CD14-positive monocyte (primary cell): ENCODE results near the gene LZIC. TPM values are rescaled to one million over a fixed set of nuclear protein-coding genes. Genes with fewer than 3 reads are reported as not detected.
"Not testable (repeated sequence)": the region's sequence is repeated elsewhere in the genome, so short reads cannot be mapped to it uniquely, and the experiment has no call there.

Experiments used
- DNase-seq, 3 donors: peaks; one replicate each; pipeline ENCODE4 v3.0.0-alpha.2; 2011 to 2022
- H2AFZ ChIP-seq: 2 replicates; pipeline ENCODE4 v1.6.0; 2012; ENCODE audit warnings: mild to moderate bottlenecking, low read depth, low read length, inconsistent platforms; ENCODE audit not compliant: insufficient read depth, poor library complexity, severe bottlenecking
- H3K27ac ChIP-seq, 2 donors: 1 replicate in 1 of 2; 2 replicates in 1 of 2; pipeline ENCODE4 v1.5.1; 2012 to 2013; ENCODE audit warnings: low read length in 2 of 2, control low read depth in 1 of 2, inconsistent platforms in 1 of 2, low read depth in 1 of 2, mild to moderate bottlenecking in 1 of 2
- H3K27me3 ChIP-seq, 2 donors: one replicate each; pipeline versions ENCODE4 v1.6.0 to v1.6.1; 2011 to 2013; ENCODE audit warnings: low read length in 2 of 2; ENCODE audit not compliant: control insufficient read depth in 2 of 2, insufficient read depth in 2 of 2
- H3K36me3 ChIP-seq, 2 donors: replicated peaks in 1 of 2; 1 replicate in 1 of 2; 2 replicates in 1 of 2; pipeline versions ENCODE4 v1.5.1 to v1.6.1; 2012 to 2013; ENCODE audit warnings: low read length in 2 of 2, control low read depth in 1 of 2, inconsistent platforms in 1 of 2, mild to moderate bottlenecking in 1 of 2; ENCODE audit not compliant: insufficient read depth in 2 of 2, control insufficient read depth in 1 of 2
- H3K4me1 ChIP-seq, 2 donors: 1 replicate in 1 of 2; 2 replicates in 1 of 2; pipeline versions ENCODE4 v1.5.1 to v1.6.1; 2012 to 2013; ENCODE audit warnings: low read length in 2 of 2, control low read depth in 1 of 2, inconsistent platforms in 1 of 2, mild to moderate bottlenecking in 1 of 2, moderate library complexity in 1 of 2; ENCODE audit not compliant: insufficient read depth in 2 of 2, control insufficient read depth in 1 of 2
- H3K4me2 ChIP-seq: replicated peaks from 2 replicates; pipeline ENCODE3; 2012; ENCODE audit warnings: low read length, moderate library complexity, mild to moderate bottlenecking; ENCODE audit not compliant: poor library complexity, severe bottlenecking; ENCODE audit errors: extremely low read depth
- H3K4me3 ChIP-seq, 3 experiments: fragments of 200-600 bp in 1 of 3; sonication (generic) in 1 of 3; replicated peaks in 1 of 3; 1 replicate in 2 of 3; 2 replicates in 1 of 3; pipeline ENCODE4 v1.5.1; 2011 to 2013; ENCODE audit warnings: low read length in 3 of 3, mild to moderate bottlenecking in 3 of 3, control low read depth in 2 of 3, low read depth in 2 of 3, inconsistent platforms in 1 of 3, moderate library complexity in 1 of 3
- H3K79me2 ChIP-seq: 2 replicates; pipeline ENCODE4 v1.6.0; 2012; ENCODE audit warnings: mild to moderate bottlenecking, control low read depth, inconsistent platforms, low read length, moderate library complexity; ENCODE audit not compliant: insufficient read depth
- H3K9ac ChIP-seq: 2 replicates; pipeline ENCODE4 v1.6.0; 2017; ENCODE audit warnings: low read length, mild to moderate bottlenecking; ENCODE audit not compliant: insufficient read depth, poor library complexity, severe bottlenecking
- H3K9me3 ChIP-seq, 2 donors: replicated peaks in 1 of 2; 1 replicate in 1 of 2; 2 replicates in 1 of 2; pipeline versions ENCODE4 v1.5.1 to v1.6.1; 2012 to 2013; ENCODE audit warnings: low read length in 2 of 2, control low read depth in 1 of 2; ENCODE audit not compliant: control insufficient read depth in 1 of 2, insufficient read depth in 1 of 2
- H4K20me1 ChIP-seq: 2 replicates; pipeline ENCODE4 v1.6.0; 2012; ENCODE audit warnings: mild to moderate bottlenecking, low read length, control low read depth, moderate library complexity; ENCODE audit not compliant: insufficient read depth
- H3K27ac Mint-ChIP-seq, 7 donors: one replicate each; pipeline ENCODE4 v1.8.0; 2020; ENCODE audit warnings: mild to moderate bottlenecking in 7 of 7, mixed read lengths in 7 of 7, moderate library complexity in 6 of 7, inconsistent platforms in 2 of 7
- H3K27me3 Mint-ChIP-seq, 3 donors: one replicate each; pipeline ENCODE4 v1.8.0; 2021 to 2022; ENCODE audit warnings: low read depth in 3 of 3, mild to moderate bottlenecking in 3 of 3, mixed read lengths in 3 of 3, moderate library complexity in 3 of 3, inconsistent platforms in 1 of 3
- H3K36me3 Mint-ChIP-seq, 2 donors: one replicate each; pipeline ENCODE4 v1.8.0; 2020; ENCODE audit warnings: mixed read lengths in 2 of 2, inconsistent platforms in 1 of 2, mild to moderate bottlenecking in 1 of 2
- H3K4me1 Mint-ChIP-seq: one replicate; pipeline ENCODE4 v1.8.0; 2020; ENCODE audit warnings: mild to moderate bottlenecking, mixed read lengths
- H3K4me3 Mint-ChIP-seq, 2 donors: one replicate each; pipeline ENCODE4 v1.8.0; 2020; ENCODE audit warnings: mild to moderate bottlenecking in 2 of 2, mixed read lengths in 2 of 2, moderate library complexity in 1 of 2
- H3K9me3 Mint-ChIP-seq, 7 donors: one replicate each; pipeline ENCODE4 v1.8.0; 2020 to 2022; ENCODE audit warnings: mixed read lengths in 7 of 7, mild to moderate bottlenecking in 6 of 7, moderate library complexity in 6 of 7, inconsistent platforms in 2 of 7
- CTCF ChIP-seq: fragments of 200-600 bp; IDR thresholded peaks from one replicate; pipeline ENCODE4 v1.8.0; 2022; ENCODE audit warnings: antibody characterized with exemption, mild to moderate bottlenecking
- WGBS: methylation state at CpG from one replicate; pipeline ENCODE4 v1.1.5; 2013; ENCODE audit warnings: missing lambda C conversion rate; ENCODE audit not compliant: insufficient coverage; 5-methylcytosine and 5-hydroxymethylcytosine counted together
- intact Hi-C, 2 donors: fragments of 100-400 bp; cut with micrococcal nuclease; formaldehyde crosslinking; loops; one replicate each; pipeline versions ENCODE4 v1.15.0 to v1.15.1; 2023
- polyA plus RNA-seq, 3 donors: library from polyadenylated mRNA; depleted of rRNA in 1 of 3; unstranded in 2 of 3; stranded (reverse) in 1 of 3; fragments of 300-500 nt in 2 of 3; fragments of >200 nt in 1 of 3; fragmentation: Illumina TruSeq in 2 of 3; gene quantifications; 1 replicate in 2 of 3; 2 replicates in 1 of 3; pipeline ENCODE4 v1.2.3, GENCODE V29; 2012 to 2021

The LZIC gene
- polyA plus RNA-seq, 3 donors, result 11.1 to 32.9 (median 28.2) TPM

- intact Hi-C loops, result no loop called here
- no peak overlapping the region for H3K9ac ChIP-seq
- H3K4me3 Mint-ChIP-seq, result no peak overlapping the region
Observed at GRCh38 chr1:9920606-9921005, 22.6 kb downstream of the LZIC start.

GRCh38 chr1:9917901-9918300, 25.3 kb downstream of the LZIC start:
- intact Hi-C loops, result loop anchor here in 1 of 2 donors (10.0 kb wide), 1 partner anchor 117 kb away; the partner anchor contains the start of gene UBE4B
- TF ChIP-seq CTCF, result no peak
- Mint-ChIP-seq H3K4me1 (no peaks in the 10 kb centered on the region), H3K27ac (no peak overlapping the region), H3K4me3 (no peak overlapping the region), H3K27me3 (peaks cover 1 to 3% (median 2%) of the 10 kb centered on the region in 3 donors), H3K36me3 (no peaks in the 10 kb centered on the region), H3K9me3 (peaks cover 0 to 3% (median 0%) of the 10 kb centered on the region in 7 donors)
- Histone ChIP-seq H3K36me3 (no peaks in the 10 kb centered on the region), H3K79me2 (no peaks in the 10 kb centered on the region), H3K9me3 (no peaks in the 10 kb centered on the region), H2AFZ (no peak overlapping the region), H4K20me1 (no peaks in the 10 kb centered on the region), H3K27ac (no peak overlapping the region), H3K27me3 (no peaks in the 10 kb centered on the region), H3K9ac (no peak overlapping the region), H3K4me2 (no peak overlapping the region), H3K4me1 (no peaks in the 10 kb centered on the region), H3K4me3 (no peak overlapping the region)
- WGBS, result 100% methylated on average over 1 of the region's 1 CpG
- DNase-seq, result no peak

More at GRCh38 chr1:9920606-9921005, 22.6 kb downstream of the LZIC start:
- peaks cover 1 to 3% (median 2%) of the 10 kb centered on the region in 3 donors for H3K27me3 Mint-ChIP-seq
- Histone ChIP-seq H3K4me2 (no peak overlapping the region), H3K4me3 (no peak overlapping the region), H3K9me3 (no peaks in the 10 kb centered on the region), H3K27me3 (no peaks in the 10 kb centered on the region), H3K36me3 (no peaks in the 10 kb centered on the region), H3K79me2 (no peaks in the 10 kb centered on the region), H2AFZ (no peak overlapping the region), H4K20me1 (no peaks in the 10 kb centered on the region), H3K27ac (no peak overlapping the region), H3K4me1 (no peaks in the 10 kb centered on the region)
- H3K4me1 Mint-ChIP-seq, result no peaks in the 10 kb centered on the region
- H3K27ac Mint-ChIP-seq, result peak overlapping the region in 1 of 7 donors; percentile 52
- no peaks in the 10 kb centered on the region for H3K36me3 Mint-ChIP-seq
- TF ChIP-seq CTCF, result no peak
- 70% methylated on average over 2 of the region's 5 CpGs for WGBS
- DNase-seq, result no peak
- peaks cover 0 to 3% (median 0%) of the 10 kb centered on the region in 7 donors for H3K9me3 Mint-ChIP-seq

- not testable (repeated sequence) for H3K9me3 ChIP-seq, H3K4me3 Mint-ChIP-seq, H3K36me3 Mint-ChIP-seq, H2AFZ ChIP-seq, H3K9ac ChIP-seq, H3K27me3 ChIP-seq, H3K4me2 ChIP-seq, H3K4me1 ChIP-seq, H3K27me3 Mint-ChIP-seq, H3K27ac ChIP-seq, H3K9me3 Mint-ChIP-seq, H3K79me2 ChIP-seq, H3K36me3 ChIP-seq, H4K20me1 ChIP-seq, H3K4me1 Mint-ChIP-seq, H3K27ac Mint-ChIP-seq, H3K4me3 ChIP-seq, DNase-seq
- intact Hi-C loops, result loop anchor here in 1 of 2 donors (10.0 kb wide), 1 partner anchor 117 kb away; the partner anchor contains the start of gene UBE4B
- WGBS, result 100% methylated on average over 1 of the region's 3 CpGs
Observed at GRCh38 chr1:9917495-9917894, 25.7 kb downstream of the LZIC start.
